KMS-11 (cell line): Measurements from ENCODE around the gene RGS12.

ENCODE experiments used
- H2AFZ ChIP-seq: fragments of 200-600 bp; sonication (generic); 2 replicates; pipeline ENCODE4 v1.6.1; 2016; ENCODE audit warnings: antibody characterized with exemption, mixed run types, low read depth
- H3K27ac ChIP-seq: fragments of 200-600 bp; sonication (generic); 2 replicates; pipeline ENCODE4 v1.6.1; 2016; ENCODE audit warnings: mild to moderate bottlenecking, mixed run types
- H3K27me3 ChIP-seq: fragments of 200-600 bp; sonication (generic); 2 replicates; pipeline ENCODE4 v1.6.1; 2017; ENCODE audit warnings: mild to moderate bottlenecking, low read depth, mixed run types, moderate library complexity; ENCODE audit not compliant: insufficient read depth
- H3K36me3 ChIP-seq: fragments of 200-600 bp; sonication (generic); 2 replicates; pipeline ENCODE4 v1.6.1; 2017; ENCODE audit warnings: mild to moderate bottlenecking, mixed run types; ENCODE audit not compliant: insufficient read depth
- H3K4me1 ChIP-seq: fragments of 200-600 bp; sonication (generic); 2 replicates; pipeline ENCODE4 v1.6.1; 2016; ENCODE audit warnings: mild to moderate bottlenecking, low read depth, mixed run types; ENCODE audit not compliant: poor library complexity, severe bottlenecking
- H3K4me2 ChIP-seq: fragments of 200-600 bp; sonication (generic); 2 replicates; pipeline ENCODE4 v1.7.0; 2016; ENCODE audit warnings: mild to moderate bottlenecking, mixed run types
- H3K4me3 ChIP-seq: fragments of 200-600 bp; sonication (generic); IDR thresholded peaks from 2 replicates; pipeline ENCODE4 v1.6.1; 2017; ENCODE audit warnings: low read depth, low read length, mixed read lengths; ENCODE audit not compliant: insufficient read depth
- H3K79me2 ChIP-seq: fragments of 200-600 bp; sonication (generic); 2 replicates; pipeline ENCODE4 v1.6.1; 2016; ENCODE audit warnings: low read depth, mixed run types; ENCODE audit not compliant: insufficient read depth
- H3K9ac ChIP-seq: fragments of 200-600 bp; sonication (generic); 2 replicates; pipeline ENCODE4 v1.6.1; 2016; ENCODE audit warnings: mild to moderate bottlenecking, mixed run types
- H4K20me1 ChIP-seq: fragments of 200-600 bp; sonication (generic); 2 replicates; pipeline ENCODE4 v1.6.1; 2016; ENCODE audit warnings: mild to moderate bottlenecking, mixed run types; ENCODE audit not compliant: insufficient read depth
- TF ChIP-seq, protein P1 (sequence below): fragments of 200-600 bp; sonication (generic); conservative IDR thresholded peaks from 2 replicates; pipeline ENCODE4 v1.6.1; 2017; ENCODE audit warnings: low read depth, mild to moderate bottlenecking, antibody characterized with exemption, low read length, moderate library complexity, mixed read lengths

Gene RGS12

DNA sequence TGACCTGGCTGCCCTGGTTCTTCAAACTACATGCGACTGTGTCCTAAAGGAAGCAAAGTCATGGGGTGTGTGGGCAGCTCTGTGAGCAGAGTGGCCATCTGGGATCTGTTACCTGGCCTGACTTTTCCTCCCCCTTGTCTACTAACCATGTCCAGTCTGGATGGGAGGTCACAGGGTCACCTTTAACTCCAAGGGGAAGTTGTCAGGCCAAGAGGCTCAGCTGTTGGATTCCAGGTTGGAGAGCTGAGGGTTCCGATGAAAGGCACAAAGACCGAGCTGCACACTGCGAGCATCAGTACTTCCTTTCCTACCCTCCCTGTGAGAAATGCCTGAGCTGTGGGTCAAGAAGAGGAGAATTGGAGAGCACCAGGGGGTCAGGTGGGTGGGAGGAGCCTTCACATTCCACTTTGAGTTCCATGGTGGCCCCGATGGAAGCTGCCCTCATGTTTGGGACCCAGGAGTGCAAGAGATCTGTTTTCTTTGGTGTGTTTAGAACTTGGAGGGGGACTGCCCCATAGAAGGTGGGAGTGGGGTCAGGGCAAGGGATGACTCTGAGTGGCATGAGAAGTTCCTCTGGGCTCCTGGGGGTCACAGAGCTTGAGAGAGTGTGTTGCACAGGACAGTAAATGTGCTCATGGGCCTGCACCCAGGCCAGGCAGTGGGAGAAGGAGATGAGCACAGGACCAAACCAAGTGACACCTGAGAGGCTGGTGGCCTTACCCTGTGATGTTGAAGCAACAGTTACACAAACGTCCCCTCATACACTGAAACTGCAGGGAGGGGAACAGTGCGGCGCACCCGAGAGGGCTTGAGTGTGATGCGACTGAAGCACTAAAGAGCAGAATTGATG is 36.2 kb downstream of the RGS12 start:
- Histone ChIP-seq H3K4me1 (no peaks in the 10 kb centered on the region), H3K4me3 (no peak overlapping the region), H3K4me2 (no peak overlapping the region), H3K36me3 (no peaks in the 10 kb centered on the region), H3K27ac (no peak overlapping the region), H2AFZ (no peak overlapping the region), H3K9ac (no peak overlapping the region), H3K27me3 (no peaks in the 10 kb centered on the region), H3K79me2 (no peaks in the 10 kb centered on the region), H4K20me1 (no peaks in the 10 kb centered on the region)
- TF ChIP-seq, protein P1, sequence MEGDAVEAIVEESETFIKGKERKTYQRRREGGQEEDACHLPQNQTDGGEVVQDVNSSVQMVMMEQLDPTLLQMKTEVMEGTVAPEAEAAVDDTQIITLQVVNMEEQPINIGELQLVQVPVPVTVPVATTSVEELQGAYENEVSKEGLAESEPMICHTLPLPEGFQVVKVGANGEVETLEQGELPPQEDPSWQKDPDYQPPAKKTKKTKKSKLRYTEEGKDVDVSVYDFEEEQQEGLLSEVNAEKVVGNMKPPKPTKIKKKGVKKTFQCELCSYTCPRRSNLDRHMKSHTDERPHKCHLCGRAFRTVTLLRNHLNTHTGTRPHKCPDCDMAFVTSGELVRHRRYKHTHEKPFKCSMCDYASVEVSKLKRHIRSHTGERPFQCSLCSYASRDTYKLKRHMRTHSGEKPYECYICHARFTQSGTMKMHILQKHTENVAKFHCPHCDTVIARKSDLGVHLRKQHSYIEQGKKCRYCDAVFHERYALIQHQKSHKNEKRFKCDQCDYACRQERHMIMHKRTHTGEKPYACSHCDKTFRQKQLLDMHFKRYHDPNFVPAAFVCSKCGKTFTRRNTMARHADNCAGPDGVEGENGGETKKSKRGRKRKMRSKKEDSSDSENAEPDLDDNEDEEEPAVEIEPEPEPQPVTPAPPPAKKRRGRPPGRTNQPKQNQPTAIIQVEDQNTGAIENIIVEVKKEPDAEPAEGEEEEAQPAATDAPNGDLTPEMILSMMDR = no peak

GRCh38 chr4:3329887-3330286 is 37.1 kb downstream of the RGS12 start:
- Histone ChIP-seq H3K4me1 (no peaks in the 10 kb centered on the region), H2AFZ (no peak overlapping the region), H3K27me3 (no peaks in the 10 kb centered on the region), H4K20me1 (no peaks in the 10 kb centered on the region), H3K9ac (no peak overlapping the region), H3K4me2 (no peak overlapping the region), H3K27ac (no peak overlapping the region), H3K4me3 (no peak overlapping the region), H3K36me3 (no peaks in the 10 kb centered on the region), H3K79me2 (no peaks in the 10 kb centered on the region)
- TF ChIP-seq, protein P1 = no peak

GRCh38 chr4:3330707-3331106 is 37.9 kb downstream of the RGS12 start:
- H3K79me2 ChIP-seq = no peaks in the 10 kb centered on the region
- H3K36me3 ChIP-seq = no peaks in the 10 kb centered on the region
- no peaks in the 10 kb centered on the region for H4K20me1 ChIP-seq
- no peak overlapping the region for H3K9ac ChIP-seq
- TF ChIP-seq, protein P1 = no peak
- no peak overlapping the region for H3K4me3 ChIP-seq
- no peak overlapping the region for H3K27ac ChIP-seq
- no peaks in the 10 kb centered on the region for H3K27me3 ChIP-seq
- H3K4me1 ChIP-seq = no peaks in the 10 kb centered on the region
- H2AFZ ChIP-seq = no peak overlapping the region
- no peak overlapping the region for H3K4me2 ChIP-seq

GRCh38 chr4:3331511-3332394 is 38.9 kb downstream of the RGS12 start:
- TF ChIP-seq, protein P1 = no peak
- Histone ChIP-seq H3K9ac (no peak overlapping the region), H3K79me2 (no peaks in the 10 kb centered on the region), H2AFZ (no peak overlapping the region), H3K4me1 (no peaks in the 10 kb centered on the region), H3K27me3 (no peaks in the 10 kb centered on the region), H3K36me3 (no peaks in the 10 kb centered on the region), H3K4me2 (no peak overlapping the region), H3K4me3 (no peak overlapping the region), H4K20me1 (no peaks in the 10 kb centered on the region), H3K27ac (no peak overlapping the region)
